Stimulated activated CD8-positive, alpha-beta memory T cell treated with anti-CD3 and anti-CD28 coated beads, Interleukin-2, amount 100 ng/mL, for 48 hours (primary cell): ENCODE measurements around the gene RPL29.

Experiments used
- DNase-seq, 2 donors: peaks; one replicate each; pipeline ENCODE4 v3.0.0-alpha.2; 2020; ENCODE audit warnings: low read depth in 2 of 2

RPL29 gene

DNA sequence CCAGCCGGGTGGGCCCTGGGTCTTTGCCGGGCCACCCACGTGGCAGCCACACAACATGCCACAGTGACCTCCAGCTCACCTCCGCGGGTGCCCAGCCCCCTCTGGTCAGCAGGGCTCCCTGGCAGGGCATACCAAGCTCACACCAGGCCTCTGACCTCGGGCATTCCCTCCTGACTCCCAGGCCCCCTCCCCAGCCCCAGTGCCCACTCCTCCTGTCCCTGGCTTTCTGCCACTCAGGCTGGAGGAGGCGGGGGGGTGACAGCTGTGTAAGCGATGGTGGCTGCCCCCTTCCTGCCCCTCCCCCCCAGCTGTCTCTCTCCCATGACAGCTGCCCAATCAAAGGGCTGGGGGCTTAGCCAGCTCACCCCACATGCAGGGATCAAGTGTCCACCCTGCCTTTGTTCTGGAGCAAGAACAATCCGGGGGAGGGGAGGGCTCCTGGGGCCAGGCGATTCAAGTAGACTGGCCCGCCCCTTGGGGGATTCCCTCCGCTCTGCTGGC lies 31.7 kb downstream of the RPL29 start:
- no peak for DNase-seq

DNA sequence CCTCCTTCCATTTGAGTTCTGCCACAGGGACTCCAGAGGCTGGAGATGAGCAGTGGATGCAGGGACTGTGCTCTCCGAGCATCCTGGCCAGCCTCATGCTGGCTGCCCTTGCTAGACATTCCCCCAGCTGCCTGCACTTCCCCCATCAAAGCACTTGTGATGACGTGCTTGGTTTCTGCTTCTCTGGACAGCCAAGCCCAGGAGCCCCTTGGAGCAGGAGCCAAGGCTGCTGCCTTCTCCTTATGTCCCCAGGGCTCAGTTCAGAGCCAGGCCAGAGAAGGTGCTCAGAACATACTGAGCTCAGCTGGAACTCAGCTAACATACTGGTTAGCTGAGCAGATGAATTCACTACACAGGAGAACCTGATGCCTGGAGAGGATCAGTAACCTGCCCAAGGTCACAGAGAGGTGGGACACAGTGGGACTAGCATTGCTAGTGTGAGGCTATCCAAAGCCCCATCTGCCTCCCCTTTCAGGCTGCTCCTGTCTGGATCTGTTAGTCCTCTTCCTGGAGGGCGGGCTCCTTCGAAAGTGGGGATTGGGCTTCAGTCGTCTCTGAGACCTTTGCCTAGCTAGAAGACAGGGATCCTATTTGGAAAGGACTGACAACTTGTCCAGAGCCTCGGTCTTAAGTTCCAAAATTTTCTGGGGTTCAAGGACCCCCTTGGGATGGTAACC lies 32.7 kb downstream of the RPL29 start:
- DNase-seq = no peak

DNA sequence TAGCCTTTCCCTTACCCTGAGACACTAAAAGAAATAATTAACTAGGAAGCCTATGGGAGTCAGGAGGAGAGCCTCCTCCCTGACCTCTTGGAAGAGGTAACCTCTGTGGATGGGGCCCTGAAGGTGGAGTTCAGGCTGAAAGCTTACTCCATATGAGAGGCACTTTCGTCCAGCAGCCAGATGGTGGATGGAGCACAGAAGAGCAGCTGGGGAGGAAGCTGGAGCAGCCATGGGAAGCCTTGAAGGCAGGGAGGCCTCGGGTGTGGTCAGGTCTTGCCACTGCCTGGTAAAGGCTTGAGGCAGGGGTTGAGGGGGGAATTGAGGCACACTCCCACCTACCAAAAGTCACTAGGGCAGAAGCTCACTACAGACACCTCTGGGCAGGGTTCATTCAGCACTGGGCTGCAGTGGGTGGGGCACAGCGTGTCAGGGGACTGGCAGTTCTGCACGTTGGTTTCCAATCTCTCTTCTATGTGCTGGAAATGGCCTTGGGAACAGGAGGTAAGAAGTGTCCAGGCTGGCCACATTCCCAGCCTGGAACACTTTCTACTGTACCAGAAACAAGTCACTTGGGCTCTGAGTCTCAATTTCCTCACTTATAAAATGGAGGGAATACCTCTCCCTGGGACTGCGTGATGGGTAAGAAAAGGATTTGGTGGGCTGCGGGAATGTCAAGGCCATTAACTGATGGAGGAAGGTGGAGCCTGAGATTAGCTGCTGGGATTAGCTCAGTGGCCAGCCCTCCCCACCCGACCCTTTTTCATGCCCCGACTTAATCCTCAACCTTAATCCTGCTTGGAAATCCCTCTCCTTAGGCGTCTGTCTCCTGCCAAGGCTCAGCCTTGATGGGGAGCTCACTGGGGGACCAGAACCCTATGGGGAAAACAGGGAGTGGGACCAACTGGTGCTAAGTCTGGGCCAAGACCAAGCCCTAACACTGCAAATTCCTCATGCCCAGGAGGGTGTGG lies 33.8 kb downstream of the RPL29 start:
- no peak for DNase-seq

DNA sequence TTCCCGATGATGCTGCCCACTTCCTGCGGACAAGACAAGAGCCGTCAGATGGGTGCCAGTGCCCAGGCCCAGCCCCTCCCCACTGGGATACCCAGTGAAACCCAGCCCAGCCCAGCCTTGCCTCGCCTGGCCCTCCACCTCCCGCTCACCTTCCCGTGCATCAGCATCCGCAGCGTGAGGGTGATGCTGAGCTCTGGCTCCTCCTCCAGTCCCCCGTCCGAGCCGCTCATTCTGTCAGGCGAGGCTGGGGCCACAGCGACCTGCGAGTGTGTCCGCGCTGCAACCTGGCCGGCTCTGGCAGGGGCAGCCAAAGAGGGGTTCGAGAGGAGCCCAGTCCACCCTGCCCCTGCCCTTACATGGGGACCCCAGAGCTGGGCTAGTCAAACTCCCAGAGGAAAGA lies 34.7 kb downstream of the RPL29 start:
- no peak for DNase-seq

DNA sequence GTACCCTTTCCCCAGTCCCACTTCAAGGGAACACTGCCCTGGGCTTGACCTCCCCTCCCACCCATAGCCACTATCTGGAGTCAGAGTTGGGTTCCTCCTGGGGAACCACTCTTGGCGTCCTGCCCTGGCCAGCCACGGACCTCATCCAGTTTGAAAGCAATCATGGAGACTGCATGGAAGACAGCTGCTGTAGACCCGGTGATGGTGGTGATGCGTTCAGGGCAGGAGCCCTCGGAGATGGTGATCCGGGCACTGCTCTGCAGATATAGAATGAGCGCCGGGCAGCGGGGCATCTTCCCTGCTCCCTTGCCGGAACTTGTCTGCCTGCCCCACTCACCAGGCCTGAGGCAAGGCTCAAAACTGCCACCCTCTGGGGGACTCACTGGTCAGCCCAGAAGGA lies 35.3 kb downstream of the RPL29 start:
- DNase-seq = no peak

DNA sequence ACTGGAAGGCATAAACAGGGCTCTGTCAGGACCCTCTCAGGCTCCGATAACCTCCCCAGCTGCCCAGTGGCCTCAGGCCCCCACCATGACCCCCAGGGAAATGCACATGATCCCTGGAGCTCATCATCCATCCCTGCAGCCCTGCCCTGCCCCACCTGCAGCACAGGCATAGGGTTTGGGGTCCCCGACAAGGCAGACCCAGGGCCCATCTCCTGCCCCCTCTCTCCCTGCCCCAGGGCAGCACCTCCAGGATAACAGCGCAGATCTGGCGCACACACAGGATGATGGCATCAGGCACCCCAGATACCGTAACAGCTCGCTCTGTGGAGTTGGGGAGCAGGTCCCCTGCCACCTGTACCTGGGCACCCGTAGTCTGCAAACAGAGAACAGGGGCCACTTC lies 36.0 kb downstream of the RPL29 start:
- no peak for DNase-seq

DNA sequence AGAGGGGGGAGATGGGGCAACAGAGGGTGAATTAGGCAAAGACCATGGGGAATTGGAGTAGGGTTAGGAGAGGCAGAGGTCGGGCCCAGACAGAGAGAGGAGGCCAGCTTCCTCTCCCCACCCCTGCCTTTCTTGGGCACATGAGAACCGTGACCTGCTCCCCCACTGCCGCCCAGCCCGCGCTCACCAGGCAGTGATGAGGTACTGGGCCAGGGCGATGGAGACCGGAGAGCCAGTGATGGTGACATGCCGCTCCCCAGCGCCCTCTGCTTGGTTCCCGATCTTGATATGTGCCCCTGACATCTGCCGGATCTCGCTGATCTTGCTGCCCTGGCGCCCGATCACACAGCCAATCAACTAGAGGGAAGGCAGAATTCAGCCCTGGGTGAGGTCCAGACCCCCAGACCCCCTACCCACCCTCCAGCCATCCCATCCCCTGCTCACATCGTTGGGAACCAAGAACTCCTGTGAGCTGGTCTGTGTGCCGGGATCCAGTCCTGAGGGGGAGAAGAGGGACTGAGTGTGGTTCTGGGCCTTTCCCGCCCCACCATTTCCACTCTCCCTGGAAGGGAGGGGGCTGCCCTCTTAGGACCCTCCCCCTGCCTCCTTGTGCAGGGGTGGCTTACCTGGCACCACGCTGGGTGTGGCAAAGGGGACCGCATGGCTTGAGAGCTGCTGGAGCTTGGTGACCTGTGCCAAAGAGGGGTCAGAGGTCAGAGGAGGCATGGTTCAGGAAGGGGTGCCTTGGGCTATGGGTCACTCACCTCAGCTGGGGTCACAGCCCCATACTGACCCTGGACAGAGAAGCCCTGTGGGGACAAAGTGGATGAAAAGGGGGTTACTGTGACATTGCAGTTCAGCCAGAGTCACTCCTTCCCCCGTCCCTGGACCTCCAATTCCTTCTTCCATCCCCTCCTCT lies 36.8 kb downstream of the RPL29 start:
- DNase-seq = no peak

DNA sequence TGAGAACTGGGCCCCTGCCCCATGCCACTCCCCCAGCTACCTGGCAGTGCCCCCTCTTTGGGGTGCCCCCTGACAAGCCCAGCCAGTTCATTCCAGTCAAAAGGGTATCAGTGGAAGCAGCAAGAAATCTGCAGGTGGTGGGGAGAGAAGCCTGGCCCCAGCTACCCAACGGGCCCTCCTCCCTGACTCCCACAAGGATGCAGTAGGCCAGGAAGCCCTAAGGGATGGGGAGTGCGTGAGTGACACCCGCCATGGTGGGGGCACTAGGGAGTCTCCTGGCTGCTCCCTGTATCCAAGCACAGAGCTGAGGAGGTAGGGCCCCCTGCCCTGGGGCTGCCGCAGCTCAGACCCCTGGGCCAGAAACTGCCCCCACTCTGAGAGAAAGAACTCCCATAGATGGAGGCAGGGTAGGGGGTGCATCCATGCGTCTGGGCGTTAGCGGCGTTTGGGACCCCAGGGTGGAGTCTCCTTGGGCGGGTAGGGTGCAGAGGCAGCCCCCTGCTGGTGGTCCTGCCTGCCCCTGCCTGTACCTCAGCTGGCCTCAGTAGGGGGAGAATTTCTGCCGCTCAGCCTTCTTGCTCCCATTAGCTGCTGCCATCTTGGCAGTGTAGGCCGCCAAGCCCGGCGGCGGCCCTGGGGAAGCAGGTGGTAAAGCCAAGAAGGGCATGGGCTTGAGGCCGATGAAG lies 38.0 kb downstream of the RPL29 start:
- no peak for DNase-seq

DNA sequence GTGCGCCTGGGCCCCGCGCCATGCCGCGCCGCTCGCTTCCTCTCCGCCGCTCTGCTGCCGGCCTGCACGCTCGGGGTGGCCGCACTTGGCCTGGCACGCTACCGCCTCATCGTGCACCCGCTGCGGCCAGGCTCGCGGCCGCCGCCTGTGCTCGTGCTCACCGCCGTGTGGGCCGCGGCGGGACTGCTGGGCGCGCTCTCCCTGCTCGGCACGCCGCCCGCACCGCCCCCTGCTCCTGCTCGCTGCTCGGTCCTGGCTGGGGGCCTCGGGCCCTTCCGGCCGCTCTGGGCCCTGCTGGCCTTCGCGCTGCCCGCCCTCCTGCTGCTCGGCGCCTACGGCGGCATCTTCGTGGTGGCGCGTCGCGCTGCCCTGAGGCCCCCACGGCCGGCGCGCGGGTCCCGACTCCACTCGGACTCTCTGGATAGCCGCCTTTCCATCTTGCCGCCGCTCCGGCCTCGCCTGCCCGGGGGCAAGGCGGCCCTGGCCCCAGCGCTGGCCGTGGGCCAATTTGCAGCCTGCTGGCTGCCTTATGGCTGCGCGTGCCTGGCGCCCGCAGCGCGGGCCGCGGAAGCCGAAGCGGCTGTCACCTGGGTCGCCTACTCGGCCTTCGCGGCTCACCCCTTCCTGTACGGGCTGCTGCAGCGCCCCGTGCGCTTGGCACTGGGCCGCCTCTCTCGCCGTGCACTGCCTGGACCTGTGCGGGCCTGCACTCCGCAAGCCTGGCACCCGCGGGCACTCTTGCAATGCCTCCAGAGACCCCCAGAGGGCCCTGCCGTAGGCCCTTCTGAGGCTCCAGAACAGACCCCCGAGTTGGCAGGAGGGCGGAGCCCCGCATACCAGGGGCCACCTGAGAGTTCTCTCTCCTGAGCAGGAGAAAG lies 39.6 kb downstream of the RPL29 start:
- no peak for DNase-seq

DNA sequence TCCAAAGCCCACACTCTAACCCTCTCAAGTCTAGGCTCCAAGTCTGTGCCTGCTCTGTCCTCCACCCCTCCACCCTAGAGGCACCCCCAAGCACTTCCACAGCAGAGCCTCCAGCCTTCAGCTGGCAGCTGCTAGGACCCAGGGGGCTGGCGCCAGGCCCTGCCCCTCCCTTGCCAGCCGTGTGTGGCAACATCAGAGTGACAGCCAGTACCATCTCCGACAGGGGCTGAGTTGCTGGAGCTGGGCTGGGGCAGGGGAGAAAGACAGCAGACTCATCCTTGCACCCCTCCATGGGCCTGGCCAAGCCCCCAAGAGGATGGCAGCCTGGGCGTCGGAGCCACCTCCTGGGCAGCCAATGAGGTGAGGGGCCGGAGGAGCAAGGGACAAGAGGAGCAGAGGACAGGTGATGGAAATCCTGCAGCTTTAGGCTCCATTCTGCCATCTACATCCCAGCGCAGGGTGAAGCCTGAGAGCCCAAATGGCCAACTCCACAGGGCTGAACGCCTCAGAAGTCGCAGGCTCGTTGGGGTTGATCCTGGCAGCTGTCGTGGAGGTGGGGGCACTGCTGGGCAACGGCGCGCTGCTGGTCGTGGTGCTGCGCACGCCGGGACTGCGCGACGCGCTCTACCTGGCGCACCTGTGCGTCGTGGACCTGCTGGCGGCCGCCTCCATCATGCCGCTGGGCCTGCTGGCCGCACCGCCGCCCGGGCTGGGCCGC lies 40.4 kb downstream of the RPL29 start, which contains the start of gene GPR62:
Gene GPR62, plus strand, starts transcription at position 207 of the 718 bp plus-strand sequence. Its CDS starts 272 bp downstream, at position 479.
- DNase-seq = no peak

DNA sequence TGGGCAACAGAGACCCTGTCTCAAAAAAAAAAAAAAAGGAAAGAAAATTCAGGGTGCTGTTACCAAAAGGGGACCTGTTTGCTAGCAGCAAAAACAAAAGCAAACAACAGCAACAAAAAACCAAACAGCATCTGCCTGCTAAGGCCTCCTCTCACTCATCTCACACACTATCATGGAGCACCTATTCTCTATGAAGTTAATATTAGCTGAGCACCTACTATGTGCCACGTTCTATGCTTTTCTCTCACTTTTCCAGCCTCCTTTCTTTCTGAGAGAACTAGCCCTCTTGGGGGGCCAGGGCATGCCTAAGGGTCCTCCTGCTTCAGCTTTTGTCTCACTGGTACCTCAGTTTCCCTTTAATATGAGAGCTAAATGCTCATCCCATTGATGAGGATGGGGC lies 41.0 kb downstream of the RPL29 start:
- DNase-seq = no peak

DNA sequence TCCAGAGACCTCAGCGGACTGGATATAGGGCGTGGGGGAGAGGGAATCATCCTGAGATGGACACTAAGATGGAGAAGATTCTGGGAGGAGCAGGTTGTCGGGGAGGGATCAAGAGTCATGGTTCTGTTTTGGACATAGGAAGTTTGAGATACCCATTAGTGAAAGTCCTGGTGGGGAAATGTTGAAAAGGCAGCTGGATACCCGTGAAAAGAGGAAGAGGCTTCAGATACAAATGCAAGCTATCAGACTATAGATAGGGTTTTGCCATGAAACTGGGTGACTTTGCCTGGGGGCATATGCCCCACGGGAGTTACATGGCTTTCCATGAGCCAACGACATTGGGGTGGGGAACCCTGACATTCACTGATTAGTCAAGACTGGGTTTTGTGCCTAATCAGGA lies 41.6 kb downstream of the RPL29 start:
- no peak for DNase-seq

DNA sequence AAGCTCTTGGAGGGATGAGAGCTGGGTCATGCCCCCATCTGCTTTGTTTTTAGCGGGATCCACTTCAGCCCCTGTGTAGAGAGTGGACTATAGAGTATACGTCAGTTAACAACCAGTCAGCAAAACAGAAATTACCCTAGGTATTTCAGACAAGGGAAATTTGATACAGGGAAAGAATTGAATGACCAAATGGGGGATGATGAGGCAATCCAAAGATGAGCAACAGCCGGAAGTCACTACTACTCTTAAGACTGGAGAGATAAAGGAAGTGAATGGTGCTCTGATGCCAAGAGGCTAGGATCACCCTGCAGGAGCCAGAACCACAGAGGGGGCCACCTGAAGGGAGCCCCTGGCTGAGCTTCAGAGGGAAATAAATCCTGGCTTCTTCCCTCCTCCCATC lies 42.2 kb downstream of the RPL29 start:
- no peak for DNase-seq

DNA sequence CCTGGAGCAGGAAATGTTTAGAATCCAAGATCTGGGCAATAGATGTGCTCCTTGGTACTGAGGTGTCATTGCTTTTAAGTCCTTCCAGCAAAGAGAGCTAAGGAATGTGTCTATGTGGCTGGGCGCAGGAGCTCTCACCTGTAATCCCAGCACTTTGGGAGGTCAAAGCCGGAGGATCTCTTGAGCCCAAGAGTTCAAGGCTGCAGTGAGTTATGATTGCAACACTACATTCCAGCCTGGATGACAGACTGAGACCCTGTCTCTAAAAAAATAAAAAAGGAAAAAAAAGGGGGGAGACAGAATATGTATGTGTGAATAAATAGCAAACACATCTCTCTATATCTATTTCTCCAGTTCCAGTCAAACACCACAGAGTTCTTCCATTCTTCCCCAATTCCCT lies 44.8 kb downstream of the RPL29 start:
- DNase-seq = no peak

DNA sequence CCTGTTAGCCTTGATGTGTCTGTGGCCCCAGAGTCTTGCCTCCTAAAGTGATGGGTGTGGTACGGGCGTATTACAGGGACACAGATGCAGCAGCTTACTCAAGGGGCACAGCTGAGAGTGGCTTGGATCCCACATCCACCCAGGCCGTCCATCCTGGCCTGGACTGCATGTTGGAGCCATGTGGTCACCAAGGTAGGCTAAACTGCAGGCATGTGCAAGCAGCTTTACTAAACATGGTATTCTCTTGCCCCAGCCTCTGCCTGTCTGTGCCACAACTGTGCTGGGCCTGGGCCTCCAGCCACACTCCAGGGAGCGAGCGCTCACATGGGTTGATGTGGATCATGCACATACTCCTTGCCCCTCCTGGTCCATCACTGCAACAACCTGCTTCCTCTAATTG lies 46.6 kb downstream of the RPL29 start:
- DNase-seq = no peak

DNA sequence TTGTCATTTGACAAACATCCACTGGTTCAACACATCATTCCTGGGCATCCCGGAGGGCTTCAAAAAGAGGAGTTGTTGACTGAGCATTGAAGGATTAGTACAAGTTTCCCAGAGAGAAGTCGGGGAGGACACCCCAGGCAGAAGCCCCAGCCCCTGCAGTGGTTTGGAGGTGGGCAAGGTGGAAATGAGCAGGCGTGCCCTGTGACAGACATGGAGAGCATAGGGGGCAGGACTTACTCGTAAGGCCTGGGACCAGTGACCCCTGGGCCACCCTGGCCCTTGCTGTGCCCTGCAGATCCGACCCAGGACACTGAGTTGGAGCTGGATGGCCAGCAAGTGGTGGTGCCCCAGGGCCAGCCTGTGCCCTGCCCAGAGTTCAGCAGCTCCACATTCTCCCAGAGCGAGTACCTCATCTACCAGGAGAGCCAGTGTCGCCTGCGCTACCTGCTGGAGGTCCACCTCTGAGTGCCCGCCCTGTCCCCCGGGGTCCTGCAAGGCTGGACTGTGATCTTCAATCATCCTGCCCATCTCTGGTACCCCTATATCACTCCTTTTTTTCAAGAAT lies 47.6 kb downstream of the RPL29 start:
- DNase-seq = no peak

DNA sequence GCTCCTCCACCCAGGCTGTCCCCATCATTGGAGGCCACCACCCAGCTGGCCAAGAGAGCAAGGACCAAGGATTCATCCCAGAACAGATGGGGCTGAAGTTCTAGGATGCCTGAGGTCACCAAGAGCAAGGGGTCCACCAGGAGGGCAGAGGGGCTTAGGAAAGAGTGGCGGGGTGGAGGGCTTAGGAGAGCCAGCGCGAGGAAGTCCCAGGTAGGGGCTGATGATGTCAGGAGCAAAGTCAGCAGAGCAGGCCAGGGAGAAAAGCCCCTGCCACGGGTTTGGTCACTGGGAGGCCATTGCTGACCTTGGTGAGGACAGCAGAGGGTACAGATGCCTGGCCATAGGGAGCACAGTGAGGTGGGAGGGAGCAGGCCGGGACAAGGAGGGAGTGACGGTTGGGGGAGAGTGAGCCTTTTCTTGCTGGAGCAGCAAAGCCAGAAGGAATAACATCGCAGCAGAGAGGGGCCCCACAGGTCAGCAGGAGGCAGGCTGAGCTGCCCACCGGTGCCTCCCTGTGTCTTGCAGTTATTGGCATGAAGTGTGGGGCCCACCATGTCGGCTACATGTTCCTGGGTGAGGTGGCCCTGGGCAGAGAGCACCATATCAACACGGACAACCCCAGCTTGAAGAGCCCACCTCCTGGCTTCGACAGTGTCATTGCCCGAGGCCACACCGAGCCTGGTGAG lies 48.3 kb downstream of the RPL29 start:
- DNase-seq = no peak

DNA sequence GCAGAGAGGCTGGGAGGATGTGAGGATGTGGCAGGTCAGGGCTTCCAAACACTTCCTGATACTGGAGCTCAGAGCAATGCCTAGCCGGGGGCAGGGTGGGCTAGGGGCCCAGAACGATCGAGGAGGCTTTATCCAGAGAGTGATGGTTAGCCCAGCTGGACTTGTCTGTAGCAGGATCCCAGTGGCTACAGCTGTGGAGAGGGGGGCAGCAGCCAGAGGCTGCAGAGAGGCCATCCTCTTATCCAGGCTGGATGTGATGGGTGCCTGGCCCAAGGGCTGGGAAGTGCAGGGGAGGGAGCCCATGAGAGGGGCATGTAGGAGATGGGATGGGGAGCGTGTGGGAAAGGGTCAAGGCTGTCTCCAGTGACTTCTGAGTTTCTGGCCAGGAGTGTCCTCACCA lies 48.9 kb downstream of the RPL29 start:
- DNase-seq = no peak
